Breast epithelium (tissue), 4 donors: ENCODE data around the gene SCYGR3. TPM values are rescaled to one million over a fixed set of nuclear protein-coding genes. Genes with fewer than 3 reads are reported as not detected.
"Not testable (repeated sequence)": the region's sequence is repeated elsewhere in the genome, so short reads cannot be mapped to it uniquely, and the experiment has no call there.

Experiments
- DNase-seq, 2 donors: peaks; one replicate each; pipeline ENCODE4 v3.0.0-alpha.2; 2019; ENCODE audit warnings: low spot score in 2 of 2
- H3K27ac ChIP-seq, 2 donors: fragments of 200-600 bp; sonication (generic) in 1 of 2; one replicate each; pipeline ENCODE4 v1.5.1; 2016 to 2019; ENCODE audit warnings: mild to moderate bottlenecking in 1 of 2
- H3K27me3 ChIP-seq, 2 donors: fragments of 200-600 bp; sonication (generic) in 1 of 2; one replicate each; pipeline versions ENCODE4 v1.5.1 to v1.6.0; 2017 to 2019; ENCODE audit warnings: control low read depth in 1 of 2, mild to moderate bottlenecking in 1 of 2
- H3K36me3 ChIP-seq: fragments of 200-600 bp; one replicate; pipeline ENCODE4 v1.5.1; 2019
- H3K4me1 ChIP-seq, 2 donors: fragments of 200-600 bp; sonication (generic); one replicate each; pipeline ENCODE4 v1.5.1; 2016 to 2019; ENCODE audit warnings: control low read depth in 1 of 2
- H3K4me3 ChIP-seq, 3 donors: fragments of 200-600 bp; sonication (generic); 1 replicate in 2 of 3; 2 replicates in 1 of 3; pipeline ENCODE4 v1.5.1; 2016 to 2019; ENCODE audit warnings: mild to moderate bottlenecking in 3 of 3, moderate library complexity in 2 of 3
- H3K9me3 ChIP-seq, 2 donors: fragments of 200-600 bp; sonication (generic) in 1 of 2; one replicate each; pipeline ENCODE4 v1.5.1; 2016 to 2019; ENCODE audit warnings: control low read depth in 1 of 2
- POLR2A ChIP-seq: fragments of 450-650 bp; IDR thresholded peaks from one replicate; pipeline ENCODE4 v1.6.1; 2016; ENCODE audit warnings: antibody characterized with exemption, mild to moderate bottlenecking, moderate library complexity
- POLR2AphosphoS5 ChIP-seq, 3 donors: sonication (generic); formaldehyde crosslinking; IDR thresholded peaks; one replicate each; pipeline ENCODE4 v1.6.1; 2017; ENCODE audit warnings: antibody characterized with exemption in 3 of 3
- intact Hi-C: fragments of 100-400 bp; cut with DNase I; formaldehyde crosslinking; loops from one replicate; pipeline ENCODE4 v1.15.1; 2023; ENCODE audit warnings: low total_unique reads
- total RNA-seq, 3 donors: library from RNA; depleted of rRNA; stranded (reverse); fragments of >200 nt; gene quantifications; one replicate each; pipeline ENCODE4 v1.1.0, GENCODE V29; 2016
- TF ChIP-seq, protein P1 (sequence below), 3 donors: fragments of 450-650 bp; IDR thresholded peaks; one replicate each; pipeline ENCODE4 v1.5.1; 2016 to 2017; ENCODE audit warnings: antibody characterized with exemption in 3 of 3, mild to moderate bottlenecking in 3 of 3, moderate library complexity in 3 of 3

The SCYGR3 gene
- total RNA-seq, 3 donors from 2014 or later = not detected

DNA sequence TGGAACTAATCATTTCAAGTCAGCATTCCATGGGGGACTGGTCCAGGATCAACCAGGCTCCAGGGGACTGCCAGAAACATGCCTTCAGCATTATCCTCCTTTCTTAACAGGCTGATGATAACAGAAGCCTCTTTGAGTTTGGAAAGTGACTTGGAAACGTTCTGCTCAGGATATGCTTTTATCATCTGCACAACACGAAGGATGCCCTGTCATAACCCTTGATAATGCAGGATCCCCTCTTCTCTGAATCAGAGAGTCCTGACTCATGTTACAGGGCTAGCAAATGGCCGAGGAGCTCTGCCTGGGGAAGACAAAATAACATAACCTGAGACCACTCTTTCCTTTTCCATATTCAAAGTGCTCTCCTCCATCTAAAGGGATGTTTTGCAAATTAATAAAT is 6.7 kb downstream of the SCYGR3 start:
- Histone ChIP-seq H3K4me1 (no peaks in the 10 kb centered on the region), H3K27me3 (no peaks in the 10 kb centered on the region), H3K9me3 (no peaks in the 10 kb centered on the region), H3K27ac (no peak overlapping the region), H3K4me3 (no peak overlapping the region), H3K36me3 (no peaks in the 10 kb centered on the region)
- no peak for DNase-seq
- intact Hi-C loops = no loop called here
- TF ChIP-seq POLR2A (no peak), POLR2AphosphoS5 (IDR thresholded peaks at IDR 0.05) (no peak)
- TF ChIP-seq, protein P1, sequence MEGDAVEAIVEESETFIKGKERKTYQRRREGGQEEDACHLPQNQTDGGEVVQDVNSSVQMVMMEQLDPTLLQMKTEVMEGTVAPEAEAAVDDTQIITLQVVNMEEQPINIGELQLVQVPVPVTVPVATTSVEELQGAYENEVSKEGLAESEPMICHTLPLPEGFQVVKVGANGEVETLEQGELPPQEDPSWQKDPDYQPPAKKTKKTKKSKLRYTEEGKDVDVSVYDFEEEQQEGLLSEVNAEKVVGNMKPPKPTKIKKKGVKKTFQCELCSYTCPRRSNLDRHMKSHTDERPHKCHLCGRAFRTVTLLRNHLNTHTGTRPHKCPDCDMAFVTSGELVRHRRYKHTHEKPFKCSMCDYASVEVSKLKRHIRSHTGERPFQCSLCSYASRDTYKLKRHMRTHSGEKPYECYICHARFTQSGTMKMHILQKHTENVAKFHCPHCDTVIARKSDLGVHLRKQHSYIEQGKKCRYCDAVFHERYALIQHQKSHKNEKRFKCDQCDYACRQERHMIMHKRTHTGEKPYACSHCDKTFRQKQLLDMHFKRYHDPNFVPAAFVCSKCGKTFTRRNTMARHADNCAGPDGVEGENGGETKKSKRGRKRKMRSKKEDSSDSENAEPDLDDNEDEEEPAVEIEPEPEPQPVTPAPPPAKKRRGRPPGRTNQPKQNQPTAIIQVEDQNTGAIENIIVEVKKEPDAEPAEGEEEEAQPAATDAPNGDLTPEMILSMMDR (IDR thresholded peaks at IDR 0.05) = no peak

DNA sequence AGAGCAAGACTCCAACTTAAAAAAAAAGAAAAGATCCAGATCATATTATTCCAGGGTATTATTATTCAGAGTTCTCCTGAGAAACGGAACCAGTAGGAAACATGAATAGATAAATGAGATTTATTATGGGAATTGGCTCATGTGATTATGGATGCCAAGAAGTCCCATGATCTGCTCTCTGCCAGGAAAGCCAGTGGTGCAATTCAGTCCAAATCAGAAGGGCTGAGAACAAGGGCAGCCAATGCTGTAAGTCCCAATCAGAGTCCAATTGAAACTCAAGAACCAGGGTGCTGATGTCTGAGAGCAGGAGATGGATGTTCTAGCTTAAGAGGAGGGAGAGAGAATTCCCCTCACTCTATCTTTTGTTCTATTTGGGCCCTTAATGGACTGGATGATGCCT is 8.2 kb downstream of the SCYGR3 start:
- H3K36me3 ChIP-seq = no peaks in the 10 kb centered on the region
- H3K9me3 ChIP-seq = no peaks in the 10 kb centered on the region
- no peak for DNase-seq
- TF ChIP-seq, protein P1 (IDR thresholded peaks at IDR 0.05) = no peak
- TF ChIP-seq POLR2AphosphoS5 (IDR thresholded peaks at IDR 0.05) (no peak), POLR2A (no peak)
- H3K27ac ChIP-seq = no peak overlapping the region
- H3K27me3 ChIP-seq = no peaks in the 10 kb centered on the region
- no peak overlapping the region for H3K4me3 ChIP-seq
- intact Hi-C loops = no loop called here
- no peaks in the 10 kb centered on the region for H3K4me1 ChIP-seq

DNA sequence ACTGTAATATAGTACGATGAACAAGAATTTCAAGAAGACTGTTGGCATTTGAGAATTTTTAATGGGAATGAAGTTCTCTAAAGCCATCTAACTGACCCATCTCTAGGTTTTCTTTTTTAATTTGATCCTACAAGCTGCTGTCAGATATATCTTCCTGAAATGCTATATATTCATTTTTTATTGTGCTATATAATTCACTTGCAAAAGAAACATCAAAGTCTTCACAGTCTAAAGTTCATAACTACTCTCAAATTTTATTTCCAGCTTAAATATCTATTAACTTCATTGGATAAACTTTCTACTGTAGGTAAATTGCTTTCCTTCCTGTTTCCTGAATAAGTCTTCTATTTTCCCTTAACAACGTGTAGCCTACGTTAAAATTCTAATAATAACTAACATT is 12.3 kb downstream of the SCYGR3 start:
- Histone ChIP-seq H3K36me3 (no peaks in the 10 kb centered on the region), H3K4me3 (no peak overlapping the region), H3K4me1 (no peaks in the 10 kb centered on the region), H3K27me3 (no peaks in the 10 kb centered on the region), H3K27ac (no peak overlapping the region), H3K9me3 (no peaks in the 10 kb centered on the region)
- TF ChIP-seq POLR2AphosphoS5 (IDR thresholded peaks at IDR 0.05) = no peak
- intact Hi-C loops = no loop called here
- DNase-seq = no peak

DNA sequence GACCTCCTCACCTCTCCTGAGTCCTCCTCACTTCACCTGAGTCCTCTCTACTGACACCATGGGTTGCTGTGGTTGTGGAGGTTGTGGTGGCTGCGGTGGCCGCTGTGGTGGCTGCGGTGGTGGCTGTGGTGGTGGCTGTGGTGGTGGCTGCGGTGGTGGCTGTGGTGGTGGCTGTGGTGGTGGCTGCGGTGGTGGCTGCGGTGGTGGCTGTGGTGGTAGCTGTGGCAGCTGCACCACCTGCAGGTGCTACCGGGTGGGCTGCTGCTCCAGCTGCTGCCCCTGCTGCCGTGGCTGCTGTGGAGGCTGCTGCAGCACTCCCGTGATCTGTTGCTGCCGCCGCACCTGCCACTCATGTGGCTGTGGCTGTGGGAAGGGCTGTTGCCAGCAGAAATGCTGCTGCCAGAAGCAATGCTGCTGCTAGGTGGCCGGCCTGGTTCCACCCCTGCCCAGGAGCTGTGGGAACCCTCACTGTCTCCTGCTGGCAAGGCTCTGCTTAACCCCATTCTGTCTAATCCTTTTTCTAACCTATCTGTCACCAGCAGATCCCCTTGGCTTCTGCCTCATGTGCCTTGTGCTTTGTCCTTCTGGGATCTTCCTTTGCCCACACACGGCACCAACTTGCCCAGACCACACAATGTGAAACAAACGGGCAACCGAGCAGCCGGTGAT is 15.7 kb downstream of the SCYGR3 start, which contains the start of gene SCYGR2:
SCYGR2 (plus strand) TSS at position 59 of the 669 bp plus-strand sequence; CDS start at position 59, 0 bp downstream.
- H3K27ac ChIP-seq, H3K9me3 ChIP-seq, H3K4me1 ChIP-seq, H3K36me3 ChIP-seq, intact Hi-C loops, H3K4me3 ChIP-seq, DNase-seq, H3K27me3 ChIP-seq: not testable (repeated sequence)

DNA sequence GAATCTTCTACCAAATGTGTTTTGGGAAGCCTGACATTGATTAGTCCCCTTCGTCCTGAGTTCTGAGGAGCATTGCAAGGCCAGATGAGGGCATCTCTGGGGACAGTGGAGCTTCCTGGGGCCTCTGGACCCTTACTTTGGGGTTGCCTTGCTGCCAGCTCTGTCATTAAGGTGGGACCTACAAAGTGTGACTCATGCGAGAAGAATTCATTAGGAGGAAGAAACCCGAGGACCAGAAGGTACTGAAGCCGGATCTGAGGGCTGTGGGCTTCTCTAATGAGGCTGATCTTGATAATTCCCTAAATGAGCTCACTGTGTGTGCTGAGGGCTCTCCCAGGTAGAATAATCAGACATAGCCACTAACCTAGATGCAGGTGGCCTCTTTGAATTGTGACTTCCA is 16.6 kb downstream of the SCYGR3 start:
- TF ChIP-seq POLR2A (no peak), POLR2AphosphoS5 (IDR thresholded peaks at IDR 0.05) (no peak)
- TF ChIP-seq, protein P1 (IDR thresholded peaks at IDR 0.05) = no peak
- H3K9me3 ChIP-seq = no peaks in the 10 kb centered on the region
- intact Hi-C loops = no loop called here
- H3K36me3 ChIP-seq = no peaks in the 10 kb centered on the region
- no peaks in the 10 kb centered on the region for H3K4me1 ChIP-seq
- H3K27me3 ChIP-seq = no peaks in the 10 kb centered on the region
- DNase-seq = no peak
- no peak overlapping the region for H3K27ac ChIP-seq
- H3K4me3 ChIP-seq = no peak overlapping the region

DNA sequence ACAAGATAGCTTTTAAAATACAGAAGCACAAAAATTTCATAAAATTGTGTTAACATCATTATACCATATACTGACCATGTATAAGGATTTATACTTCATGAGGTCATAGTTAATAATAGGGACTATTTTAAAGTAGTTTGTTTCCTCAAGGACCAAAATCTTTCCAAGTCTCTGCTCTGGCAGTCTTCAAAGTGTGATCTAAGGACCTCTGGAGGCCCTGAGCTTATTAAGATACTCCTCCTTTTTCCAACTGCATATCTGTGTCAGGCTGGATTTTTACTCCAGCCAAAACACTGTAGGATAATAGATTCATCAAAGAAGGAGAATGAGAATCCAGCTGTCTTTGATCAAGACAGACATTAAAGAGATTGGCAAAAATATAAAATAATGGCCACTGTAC is 17.6 kb downstream of the SCYGR3 start:
- no peak overlapping the region for H3K27ac ChIP-seq
- no peaks in the 10 kb centered on the region for H3K9me3 ChIP-seq
- no peak for TF ChIP-seq POLR2AphosphoS5 (IDR thresholded peaks at IDR 0.05)
- TF ChIP-seq, protein P1 (IDR thresholded peaks at IDR 0.05) = no peak
- intact Hi-C loops = no loop called here
- no peaks in the 10 kb centered on the region for H3K4me1 ChIP-seq
- no peak overlapping the region for H3K4me3 ChIP-seq
- no peak for DNase-seq
- no peaks in the 10 kb centered on the region for H3K27me3 ChIP-seq
- H3K36me3 ChIP-seq = no peaks in the 10 kb centered on the region
